ENCODE results near the gene NTHL1.

NTHL1 gene

DNA sequence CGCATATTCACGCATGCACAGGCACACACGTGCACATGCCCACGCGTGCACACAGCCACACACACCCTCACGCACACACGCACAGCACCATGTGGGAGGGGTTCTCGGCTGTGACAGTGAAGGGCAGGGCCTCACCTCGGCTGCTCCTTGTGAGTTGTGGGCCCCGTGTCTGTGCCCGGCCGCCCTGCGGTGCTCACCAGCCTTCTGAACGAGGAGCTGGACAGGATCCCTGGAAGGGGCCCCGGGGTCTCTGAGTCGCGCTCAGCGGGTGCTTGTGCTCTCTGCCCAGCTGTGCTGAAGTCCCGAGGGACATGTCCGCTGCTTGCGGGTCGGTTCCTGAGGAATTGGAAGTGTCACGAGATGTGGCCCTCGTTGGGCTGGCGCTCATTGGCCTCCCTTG lies 16.2 kb upstream of the NTHL1 start:
- DNase-seq (ENCODE audit: low read depth), result no peak

DNA sequence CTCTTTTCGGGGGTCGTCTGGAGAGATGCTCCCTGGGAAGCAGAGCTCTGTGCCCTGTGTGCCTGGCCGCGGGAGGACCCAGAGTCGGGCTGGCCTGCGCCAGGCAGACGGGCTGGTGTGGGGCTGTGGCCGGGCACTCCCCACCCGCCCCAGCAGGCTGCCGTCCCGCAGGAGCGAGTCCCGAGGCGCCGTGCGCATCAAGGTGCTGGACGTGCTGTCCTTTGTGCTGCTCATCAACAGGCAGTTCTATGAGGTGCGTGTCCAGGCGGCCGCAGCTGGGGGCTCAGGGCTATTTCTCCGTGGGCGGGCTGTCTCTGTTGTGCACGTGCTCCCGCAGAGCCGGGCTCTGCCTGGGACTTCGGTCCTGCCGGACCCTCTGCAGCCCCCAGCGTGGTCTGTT lies 15.2 kb upstream of the NTHL1 start:
- DNase-seq (ENCODE audit: low read depth), result no peak

DNA sequence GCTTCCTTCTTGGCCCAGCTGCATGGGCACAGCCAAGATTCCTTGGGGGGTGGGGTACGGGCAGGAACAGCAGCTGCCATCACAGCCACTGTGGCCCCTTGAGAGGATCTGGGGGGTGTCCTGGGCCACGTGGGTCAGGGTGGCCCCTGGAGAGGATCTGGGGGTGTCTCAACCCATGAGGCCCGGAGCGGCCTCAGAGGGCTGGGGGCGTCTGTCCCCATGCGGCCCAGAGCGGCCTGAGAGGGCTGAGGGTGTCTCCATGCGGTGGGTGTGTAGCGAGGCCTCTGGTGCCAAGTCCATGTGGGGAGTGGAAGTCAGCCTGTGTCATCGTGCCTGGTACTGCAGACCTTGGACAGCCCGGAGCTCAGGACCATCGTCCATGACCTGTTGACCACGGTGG lies 13.9 kb upstream of the NTHL1 start:
- DNase-seq (ENCODE audit: low read depth), result no peak

DNA sequence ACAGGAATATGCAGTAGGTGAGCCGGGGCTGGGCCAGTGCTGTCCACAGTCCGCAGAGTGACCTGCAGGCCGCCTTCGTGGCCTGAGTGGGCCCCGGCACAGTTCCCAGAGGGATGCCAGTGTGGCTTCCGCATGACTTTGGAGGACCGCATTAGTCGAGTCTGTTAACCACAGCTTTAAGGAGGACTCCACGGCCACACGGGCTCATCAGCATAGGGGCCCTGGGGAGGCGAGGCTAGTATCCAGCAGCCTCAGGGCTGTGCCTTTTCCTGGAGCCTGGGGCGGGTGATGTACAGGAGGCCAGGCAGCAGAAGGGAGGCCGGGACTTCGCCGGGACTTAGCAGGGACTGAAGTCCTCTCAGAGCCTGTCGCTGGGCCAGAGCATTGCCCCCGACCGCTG lies 13.4 kb upstream of the NTHL1 start:
- no peak for DNase-seq (ENCODE audit: low read depth)

DNA sequence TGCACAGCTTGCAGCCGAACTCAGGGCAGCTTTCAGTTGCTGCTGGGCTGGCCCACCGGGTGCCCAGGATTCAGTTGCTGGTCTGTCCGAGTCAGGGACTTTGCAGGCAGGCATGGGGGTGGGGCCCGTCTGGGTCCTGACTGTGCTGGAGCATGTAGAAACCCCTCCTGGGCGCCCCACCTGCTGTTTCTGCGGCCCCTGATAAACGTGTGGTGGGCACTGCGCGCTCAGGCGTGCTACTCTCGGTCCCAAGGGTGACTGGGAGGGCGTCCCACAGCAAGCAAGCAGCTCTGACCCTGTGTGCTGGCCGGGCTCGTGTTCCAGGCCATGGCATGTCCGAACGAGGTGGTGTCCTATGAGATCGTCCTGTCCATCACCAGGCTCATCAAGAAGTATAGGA lies 12.7 kb upstream of the NTHL1 start:
- no peak for DNase-seq (ENCODE audit: low read depth)

DNA sequence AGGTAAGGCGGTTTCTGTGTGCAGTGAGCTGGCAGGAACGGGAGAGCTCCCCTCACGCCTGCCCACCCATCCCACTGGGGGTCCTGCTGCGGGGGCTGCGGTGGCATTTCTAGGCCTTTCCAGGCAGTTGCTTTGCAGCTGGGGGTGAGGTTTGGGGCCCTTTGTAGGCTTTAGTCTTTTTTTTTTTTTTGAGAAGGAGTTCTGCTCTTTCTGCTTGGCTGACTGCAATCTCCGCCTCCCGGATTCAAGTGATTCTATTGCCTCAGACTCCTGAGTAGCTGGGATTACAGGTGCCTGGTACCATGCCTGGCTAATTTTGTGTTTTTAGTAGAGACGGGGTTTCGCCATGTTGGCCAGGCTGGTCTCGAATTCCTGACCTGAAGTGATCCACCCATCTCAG lies 11.2 kb upstream of the NTHL1 start:
- no peak for DNase-seq (ENCODE audit: low read depth)

DNA sequence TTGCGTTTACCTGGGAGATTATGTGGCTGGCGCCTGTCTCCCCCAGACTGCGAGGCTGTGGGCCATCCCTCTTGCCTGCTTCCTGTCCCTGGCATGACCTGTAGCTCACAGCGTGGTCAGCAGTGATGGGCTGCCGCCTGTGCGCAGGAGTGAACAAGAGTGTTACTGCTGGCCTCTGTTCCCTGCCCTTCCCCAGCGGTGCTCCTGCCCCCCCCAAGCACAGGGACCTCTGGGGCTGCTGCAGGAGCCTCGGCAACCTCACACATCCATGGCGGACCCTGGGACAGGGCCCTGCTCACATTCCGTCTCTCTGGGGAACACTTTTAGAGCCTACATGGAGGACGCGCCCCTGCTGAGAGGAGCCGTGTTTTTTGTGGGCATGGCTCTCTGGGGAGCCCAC lies 10.8 kb upstream of the NTHL1 start:
- DNase-seq (ENCODE audit: low read depth), result no peak

DNA sequence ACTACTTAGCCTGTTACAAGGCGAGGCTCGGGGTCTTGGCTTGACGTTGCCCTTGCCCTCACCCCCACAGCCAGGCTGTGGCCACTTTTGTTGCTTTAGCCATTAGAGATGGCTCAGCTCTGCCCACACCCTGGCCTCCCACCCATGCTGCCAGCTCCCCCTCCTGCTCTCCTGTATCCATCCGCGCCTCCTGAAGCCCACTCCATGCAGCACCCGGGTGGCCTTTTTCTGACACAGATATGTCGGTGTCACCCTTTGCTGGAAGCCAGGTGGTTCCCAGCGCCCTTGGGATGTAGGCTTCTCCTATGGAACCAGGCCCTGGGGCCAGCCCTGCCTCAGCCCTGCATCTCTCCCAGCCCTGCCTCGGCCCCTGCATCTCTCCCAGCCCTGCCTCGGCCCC lies 9.8 kb upstream of the NTHL1 start:
- no peak for DNase-seq (ENCODE audit: low read depth)

DNA sequence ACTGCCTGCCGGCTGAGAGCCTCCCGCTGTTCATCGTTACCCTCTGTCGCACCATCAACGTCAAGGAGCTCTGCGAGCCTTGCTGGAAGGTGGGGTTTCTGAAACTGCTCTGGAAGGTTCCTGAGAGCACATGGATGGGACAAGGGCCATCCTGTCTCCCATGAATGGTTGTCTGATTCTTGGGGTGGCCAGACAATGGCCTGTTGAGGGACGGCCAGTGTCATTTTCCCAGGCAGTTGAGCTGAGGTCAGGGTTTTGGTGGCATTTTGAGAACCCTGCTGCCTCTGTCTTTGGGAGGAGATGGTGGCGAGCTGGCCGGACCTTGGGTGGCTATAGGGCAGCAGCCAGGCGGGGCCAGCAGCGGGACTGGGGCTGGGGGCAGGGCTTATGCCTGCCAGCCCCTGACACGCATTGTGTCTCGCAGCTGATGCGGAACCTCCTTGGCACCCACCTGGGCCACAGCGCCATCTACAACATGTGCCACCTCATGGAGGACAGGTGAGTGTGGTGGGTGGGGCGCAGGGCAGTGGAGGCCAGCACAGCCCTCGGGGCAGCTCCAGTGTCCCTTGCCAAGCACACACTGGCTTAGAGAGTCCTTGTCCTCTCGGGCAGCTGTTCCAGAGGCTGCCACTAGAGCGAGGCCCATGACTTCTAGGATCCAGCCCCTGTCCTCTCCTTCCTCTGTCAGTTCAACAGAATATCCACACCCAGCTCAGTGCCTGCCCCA lies 9.2 kb upstream of the NTHL1 start:
- no peak for DNase-seq (ENCODE audit: low read depth)

DNA sequence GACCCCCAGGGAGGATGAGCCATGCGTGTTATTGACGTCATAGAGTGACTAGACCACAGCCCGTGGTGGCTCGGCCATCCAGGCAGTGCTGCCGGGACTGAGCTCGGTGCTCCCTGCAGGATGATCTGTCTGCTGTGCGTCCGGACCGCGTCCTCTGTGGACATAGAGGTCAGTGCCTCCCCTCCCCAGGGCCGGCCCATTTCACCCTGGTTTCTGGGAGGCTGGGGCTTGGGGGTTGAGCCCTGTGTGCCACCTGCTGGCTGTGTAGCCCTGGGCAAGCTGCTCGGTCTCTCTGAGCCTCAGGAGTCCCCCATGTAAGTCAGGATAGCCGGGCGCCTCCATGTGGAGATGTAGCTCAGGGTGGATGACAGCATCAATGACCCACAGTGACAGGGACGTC lies 8.4 kb upstream of the NTHL1 start:
- no peak for DNase-seq (ENCODE audit: low read depth)

DNA sequence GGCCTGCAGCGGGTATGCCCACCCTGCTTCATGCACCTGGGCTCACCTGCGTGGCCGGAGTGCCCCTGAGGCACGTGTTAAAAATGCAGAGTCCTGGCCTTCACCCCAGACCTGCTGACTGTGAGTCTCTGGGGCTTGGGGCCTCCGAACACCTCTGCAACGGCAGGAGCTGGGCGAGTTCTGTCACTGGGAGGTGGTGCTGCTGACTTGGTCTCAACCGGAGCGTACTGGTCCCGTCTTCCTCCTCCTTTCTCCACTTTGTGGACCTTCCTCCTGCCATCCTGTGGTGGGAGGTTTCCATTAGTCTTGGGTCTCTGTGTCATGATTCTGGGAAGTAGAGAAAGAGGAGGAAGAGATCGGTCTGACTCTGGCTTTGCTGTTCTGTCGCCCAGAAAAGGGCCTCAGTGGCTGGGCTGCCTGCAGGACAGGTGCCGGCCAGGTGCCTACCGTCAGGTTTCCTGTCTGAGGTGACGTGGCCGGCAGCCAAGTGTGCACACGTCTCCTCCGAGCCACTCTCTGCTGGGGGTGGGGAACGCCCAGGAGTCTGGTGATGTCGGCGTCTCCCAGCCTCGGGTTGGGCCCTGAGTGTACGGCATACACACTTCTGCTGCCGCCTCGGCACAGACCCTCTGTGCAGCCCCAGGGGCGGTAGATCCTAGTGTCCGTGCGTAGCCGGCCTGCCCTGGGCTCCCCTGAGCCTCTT lies 7.1 kb upstream of the NTHL1 start:
- no peak for DNase-seq (ENCODE audit: low read depth)

DNA sequence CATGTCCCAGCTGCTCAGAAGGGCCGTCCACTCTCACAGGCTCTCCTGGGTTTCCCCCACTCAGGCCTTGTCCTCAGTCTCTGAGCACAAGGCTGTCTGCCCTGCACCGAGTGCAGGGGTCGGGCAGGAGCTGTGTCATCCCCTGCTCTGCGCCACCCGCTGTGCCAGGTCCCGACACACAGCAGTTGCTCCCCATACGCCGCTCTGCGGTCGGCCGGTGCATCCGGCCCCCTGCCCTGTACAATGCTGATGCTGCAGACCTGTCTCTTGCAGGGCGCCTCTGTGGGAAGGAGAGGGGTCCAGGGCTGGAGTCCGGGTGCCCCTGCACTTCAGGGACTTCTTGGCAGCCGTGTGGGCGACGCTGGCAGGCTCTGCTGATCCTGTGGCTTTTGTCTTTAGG lies 6.3 kb upstream of the NTHL1 start:
- no peak for DNase-seq (ENCODE audit: low read depth)

DNA sequence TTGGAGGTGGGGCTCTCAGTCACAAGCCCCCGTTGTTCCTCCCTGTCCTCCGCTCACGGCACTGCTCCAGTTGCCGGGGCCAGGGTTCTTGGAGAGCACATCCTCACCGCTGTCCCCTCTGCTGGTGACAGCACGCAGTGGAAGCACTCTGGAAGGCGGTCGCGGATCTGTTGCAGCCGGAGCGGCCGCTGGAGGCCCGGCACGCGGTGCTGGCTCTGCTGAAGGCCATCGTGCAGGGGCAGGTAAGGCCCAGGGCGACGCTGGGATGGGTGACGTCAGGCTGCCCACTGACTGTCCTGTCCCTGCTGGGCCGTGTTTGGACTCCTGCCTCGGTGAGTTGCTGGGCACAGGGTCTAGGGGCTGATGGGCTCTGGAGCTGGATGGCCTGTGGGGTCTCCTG lies 5.6 kb upstream of the NTHL1 start:
- DNase-seq (ENCODE audit: low read depth), result no peak

DNA sequence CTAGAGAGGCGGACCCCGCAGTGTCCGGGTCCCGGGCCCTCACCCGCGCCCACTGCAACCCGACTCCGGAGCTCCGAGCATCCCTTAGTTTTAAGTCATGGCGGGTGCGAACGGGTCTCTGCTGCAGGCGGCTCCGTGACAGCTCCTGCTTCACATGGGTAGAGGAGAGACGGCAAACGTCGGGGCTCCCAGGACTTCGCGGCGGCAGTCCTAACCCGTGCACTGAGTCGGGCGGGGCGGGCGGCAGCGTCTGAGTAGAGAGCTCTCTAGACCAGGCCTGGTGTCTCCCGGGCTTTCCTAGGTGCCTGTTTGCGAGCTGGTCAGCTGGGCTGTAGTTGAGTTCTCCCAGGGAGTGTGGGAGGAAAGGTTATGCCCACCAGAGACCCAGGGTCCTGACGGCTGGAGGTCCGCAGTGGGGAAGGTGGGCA lies 496 bp upstream of the NTHL1 start:
- DNase-seq (ENCODE audit: low read depth), result no peak

DNA sequence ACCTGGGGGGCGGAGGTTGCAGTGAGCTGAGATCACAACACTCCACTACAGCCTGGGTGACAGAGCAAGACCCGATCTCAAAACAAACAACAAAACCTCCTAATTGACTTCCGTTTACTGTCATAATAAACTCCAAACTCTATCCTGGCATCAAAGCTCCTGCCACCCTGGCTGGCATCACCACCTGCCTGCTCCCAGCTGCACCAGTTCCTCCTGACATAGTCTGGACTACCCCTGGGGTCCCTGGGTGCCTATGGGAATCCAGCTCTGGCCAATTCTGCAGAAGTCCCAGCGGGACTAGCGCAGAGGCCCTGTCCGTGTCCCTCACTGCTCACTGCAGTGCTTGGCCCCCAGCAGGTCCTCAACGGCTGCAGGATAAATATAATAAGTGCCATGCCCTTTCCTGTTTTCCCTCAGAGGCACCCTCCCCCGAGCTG lies 723 bp downstream of the NTHL1 start:
- DNase-seq (ENCODE audit: low read depth), result no peak

DNA sequence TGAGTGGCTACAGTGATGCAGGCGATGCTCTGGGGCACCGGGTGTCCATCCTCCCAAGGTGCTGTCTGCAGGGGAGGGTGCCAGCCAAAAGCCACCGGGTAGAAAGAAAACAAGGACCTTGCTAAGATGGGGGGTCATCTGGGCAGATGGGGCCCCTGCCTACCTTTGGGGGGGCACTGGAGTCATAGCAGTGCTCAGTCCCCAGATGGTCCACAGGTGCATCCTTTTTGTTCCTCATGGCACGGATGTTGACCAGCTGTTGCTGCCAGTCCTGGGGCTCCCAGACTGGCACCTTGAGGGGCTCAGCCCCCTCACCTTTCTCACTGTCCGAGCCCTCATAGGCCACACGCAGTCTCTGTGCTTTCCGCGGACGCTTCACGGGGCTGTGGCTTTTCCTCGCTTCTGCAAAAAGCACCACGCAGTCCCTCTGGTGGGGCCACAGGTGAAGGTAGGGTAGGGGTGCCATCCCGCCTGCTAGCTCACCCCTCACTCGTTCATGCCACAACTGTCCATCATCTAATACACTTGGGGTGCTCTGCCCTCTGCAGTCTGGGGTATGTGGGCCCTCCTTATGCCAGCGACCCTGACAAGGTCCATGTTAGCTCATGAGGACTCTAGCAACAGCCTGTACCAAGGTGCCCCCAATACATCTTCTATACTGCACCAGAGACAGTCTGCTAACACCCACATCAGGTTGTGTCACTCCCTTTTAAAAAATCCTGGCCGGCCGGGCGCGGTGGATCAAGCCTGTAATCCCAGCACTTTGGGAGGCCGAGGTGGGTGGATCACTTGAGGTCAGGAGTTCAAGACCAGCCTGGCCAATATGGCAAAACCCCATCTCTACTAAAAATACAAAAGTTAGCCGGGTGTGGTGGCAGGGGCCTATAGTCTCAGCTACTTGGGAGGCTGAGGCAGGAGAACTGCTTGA lies 1.4 kb downstream of the NTHL1 start:
- DNase-seq (ENCODE audit: low read depth), result no peak

DNA sequence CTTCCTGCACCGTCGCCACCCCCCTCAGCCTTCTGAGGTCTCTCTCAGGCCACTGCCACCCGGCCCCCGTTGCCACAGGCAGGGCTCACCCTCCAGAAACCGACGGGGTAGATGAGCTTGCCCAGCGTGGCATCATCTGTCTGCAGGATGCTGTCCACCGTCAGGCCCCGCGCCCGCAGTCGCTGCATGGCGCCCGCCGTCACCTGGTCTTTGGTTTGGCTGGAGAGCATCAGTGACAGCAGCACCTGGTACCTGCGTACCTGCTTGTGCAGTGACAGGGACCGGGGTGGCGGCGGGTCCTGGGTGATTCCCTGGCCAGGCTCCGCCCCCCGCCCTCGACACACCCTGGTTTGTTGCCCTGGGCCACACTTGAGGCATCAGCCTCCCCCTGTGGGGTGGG lies 3.1 kb downstream of the NTHL1 start:
- no peak for DNase-seq (ENCODE audit: low read depth)

DNA sequence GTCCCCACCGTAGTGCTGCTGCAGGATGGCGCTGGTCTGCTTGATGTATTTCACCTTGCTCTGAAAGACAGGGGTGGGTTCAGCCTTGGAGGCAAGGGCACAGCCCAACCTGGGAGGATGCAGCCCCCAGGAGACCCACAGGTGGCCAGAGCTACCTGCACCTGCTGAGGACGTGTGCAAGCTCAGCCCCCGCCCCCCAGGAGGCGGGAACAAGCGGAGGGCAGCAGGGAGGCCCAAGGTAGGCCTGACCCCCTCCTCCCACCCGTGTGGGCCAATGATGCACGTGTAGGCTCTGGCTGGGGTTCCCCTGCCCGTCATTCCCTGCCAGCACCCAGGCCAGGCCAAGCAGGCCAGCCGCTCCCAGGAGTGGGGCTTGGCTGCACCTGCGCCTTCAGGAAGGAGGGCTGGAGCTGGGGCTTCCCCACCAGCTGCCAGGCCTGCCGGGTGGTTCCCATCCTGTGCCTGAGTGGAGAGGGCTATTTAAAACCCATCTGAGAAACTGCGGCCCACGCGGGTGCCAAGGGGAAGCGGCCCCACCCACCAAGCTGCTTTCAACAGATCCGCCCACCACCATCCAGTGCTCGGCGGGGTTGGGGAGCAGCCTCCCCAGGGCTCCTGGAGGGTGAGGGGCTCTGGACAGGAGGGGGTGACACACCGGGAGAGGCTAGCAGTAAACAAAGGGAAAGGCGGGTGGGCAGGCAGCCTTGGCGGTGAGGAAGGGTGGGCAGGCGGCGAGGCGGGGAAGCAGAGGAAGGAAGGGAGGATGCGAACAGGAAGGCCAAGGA lies 3.8 kb downstream of the NTHL1 start:
- no peak for DNase-seq (ENCODE audit: low read depth)

DNA sequence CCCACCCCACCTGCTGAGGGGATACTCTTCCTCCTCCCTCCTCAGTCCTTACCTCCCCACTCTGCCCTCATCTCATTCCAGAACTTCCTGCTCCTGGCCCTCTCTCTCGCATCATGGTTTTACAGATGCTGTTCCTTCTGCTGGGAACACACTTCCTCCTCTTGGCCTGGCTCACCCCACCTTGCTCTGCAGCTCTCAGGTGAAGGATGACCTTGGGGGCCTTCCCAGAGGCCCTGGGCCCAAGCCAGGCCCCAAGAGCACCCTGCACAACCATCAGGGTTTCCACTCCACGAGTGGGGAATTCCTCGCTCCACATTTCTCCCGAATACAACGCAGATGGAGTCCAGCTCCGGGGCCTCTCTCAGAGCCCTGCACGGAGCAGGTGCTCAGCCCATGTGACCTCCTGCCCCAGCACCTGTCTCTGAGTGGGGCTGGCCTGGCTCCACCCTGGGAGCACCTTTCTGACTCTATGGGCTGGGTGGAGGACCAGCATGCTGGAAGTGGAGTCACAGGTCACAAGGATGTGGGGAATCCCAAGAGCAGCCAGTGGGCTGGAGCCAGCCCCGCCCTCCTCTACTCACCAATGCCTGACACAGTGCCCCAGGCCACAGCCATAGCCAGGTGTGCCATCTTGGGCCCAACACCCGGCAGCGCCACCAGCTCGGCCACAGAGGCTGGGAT lies 4.5 kb downstream of the NTHL1 start:
- no peak for DNase-seq (ENCODE audit: low read depth)

DNA sequence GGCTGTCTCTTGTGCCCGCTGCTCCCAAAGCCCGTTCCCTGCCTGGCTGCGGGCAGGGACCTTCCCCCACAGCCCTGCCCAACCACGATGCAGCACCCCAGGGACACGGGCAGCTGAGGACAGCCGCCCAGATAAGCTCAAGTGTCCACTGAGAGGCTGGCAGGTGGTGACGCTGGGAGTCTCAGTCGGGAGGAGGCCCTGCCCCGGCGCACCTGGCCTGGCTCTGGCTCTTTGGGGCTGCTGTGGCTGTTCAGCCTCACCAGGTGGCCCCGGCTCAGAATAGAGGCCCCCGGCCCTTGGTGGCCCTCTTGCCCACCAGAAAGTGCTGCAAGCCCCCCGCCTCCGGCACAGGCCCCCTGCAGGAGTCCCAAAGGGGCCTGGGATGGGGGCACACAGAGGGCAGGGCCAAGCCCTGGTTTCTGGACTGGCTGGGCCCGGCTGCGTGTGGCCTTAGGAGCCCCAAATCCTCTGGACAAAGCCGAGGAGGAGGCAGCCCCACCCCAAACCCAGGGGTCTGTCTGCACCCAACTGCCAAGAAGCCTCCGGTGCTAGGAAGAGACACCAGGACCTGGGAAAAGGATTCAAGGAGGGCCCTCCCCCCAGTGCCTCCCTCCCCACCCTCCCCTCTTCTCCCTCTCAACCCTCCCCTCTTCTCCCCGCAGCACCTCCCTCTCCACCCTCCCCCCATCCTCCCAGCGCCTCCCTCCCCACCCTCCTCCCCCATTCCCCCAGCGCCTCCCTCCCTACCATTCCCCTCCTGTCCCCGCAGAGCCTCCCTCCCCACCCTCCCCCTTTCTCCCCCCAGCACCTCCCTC lies 5.3 kb downstream of the NTHL1 start:
- DNase-seq (ENCODE audit: low read depth), result no peak
